Activated gamma-delta T cell treated with anti-CD3 and anti-CD28 coated beads, Interleukin-2, amount 50 U/mL, for 16 hours (primary cell): ENCODE data around the gene WBP1.
"Not testable (repeated sequence)": the region's sequence is repeated elsewhere in the genome, so short reads cannot be mapped to it uniquely, and the experiment has no call there.

ENCODE experiments used
- DNase-seq: peaks from one replicate; pipeline ENCODE4 v3.0.0-alpha.2; 2020; ENCODE audit warnings: low read depth

Gene WBP1

GRCh38 chr2:74427551-74427950 is 30.7 kb upstream of the WBP1 start:
- DNase-seq, result no peak

GRCh38 chr2:74428675-74429074 is 29.6 kb upstream of the WBP1 start:
- no peak for DNase-seq

DNA sequence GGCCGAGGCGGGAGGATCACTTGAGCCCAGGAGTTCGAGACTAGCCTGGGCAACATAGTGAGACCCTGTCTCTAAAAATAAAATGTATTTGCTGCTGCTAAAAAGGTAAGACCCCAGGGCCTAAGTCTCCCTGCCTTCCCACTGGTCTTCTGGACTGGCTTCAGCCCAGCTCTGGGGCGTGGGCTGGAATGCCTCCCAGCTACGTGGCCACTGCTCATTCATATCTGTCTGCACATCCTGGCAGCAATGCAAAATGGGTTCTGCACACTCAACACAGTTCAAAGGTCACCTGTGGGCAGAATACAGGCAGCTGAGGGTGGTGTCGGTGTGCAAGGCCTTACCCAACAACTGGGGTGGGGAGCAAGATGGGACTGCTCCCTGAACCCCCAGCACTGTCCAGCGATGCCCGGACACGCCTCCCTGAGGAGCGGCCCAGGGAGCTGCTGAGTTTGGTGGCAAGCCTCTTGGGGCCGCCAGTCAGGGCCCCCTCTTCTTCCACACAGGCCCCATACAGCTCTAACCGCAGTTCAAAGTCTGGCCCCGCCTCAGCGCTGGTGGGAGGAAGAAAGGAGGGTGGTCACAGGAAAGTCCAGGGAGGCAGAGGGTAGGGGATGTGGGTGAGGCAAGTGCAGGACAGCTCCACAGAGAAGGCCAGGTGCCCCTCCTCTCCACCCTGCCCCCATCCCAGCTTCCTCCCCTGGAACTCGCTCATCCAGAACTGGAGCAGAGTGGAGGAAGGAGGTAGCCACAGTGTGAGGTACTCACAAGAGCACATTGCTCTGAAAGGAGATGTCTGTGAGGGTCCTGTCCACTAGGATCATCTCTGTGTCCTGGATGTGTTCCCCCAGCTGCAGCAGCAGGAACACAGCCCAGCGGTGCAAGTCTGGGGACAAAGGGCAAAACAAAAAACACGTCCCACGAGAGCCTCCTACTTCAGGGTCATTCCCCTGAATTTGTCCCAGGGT is 28.5 kb upstream of the WBP1 start:
- no peak for DNase-seq

GRCh38 chr2:74430502-74430901 is 27.7 kb upstream of the WBP1 start:
- DNase-seq, result no peak

DNA sequence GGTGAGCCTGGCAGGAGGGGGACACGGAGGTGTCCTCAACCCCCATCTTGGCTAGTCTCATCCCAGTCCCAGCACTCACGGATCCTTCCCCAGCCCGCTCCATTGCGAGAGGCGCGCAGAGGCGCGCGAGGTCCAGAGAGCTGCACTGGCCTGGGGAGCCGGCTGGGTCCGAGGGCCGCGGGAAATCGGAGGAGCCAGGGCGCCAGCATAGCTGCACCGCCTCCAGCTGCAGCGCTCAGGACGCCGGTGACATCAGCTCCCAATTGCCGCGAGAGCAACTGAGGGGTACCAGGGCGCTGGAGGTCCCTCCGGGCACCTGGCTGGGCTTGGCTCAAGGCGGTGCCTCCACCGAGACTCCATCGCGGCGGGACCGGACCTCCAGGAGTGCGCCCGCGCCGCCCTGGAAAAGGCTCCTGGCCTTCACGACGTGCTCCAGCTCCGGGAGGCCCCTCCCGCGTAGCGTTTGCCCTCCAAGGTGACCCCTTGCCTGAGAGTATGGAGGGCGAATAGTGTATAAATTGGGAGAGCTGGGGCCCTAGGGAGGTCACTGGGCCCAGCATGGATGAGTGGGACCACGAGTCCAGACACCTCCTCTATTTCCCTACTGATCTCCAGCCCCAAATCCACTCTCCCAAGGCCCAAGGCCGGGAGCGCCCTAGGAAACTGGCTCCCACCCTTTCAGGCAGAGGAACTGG is 22.0 kb upstream of the WBP1 start:
- no peak for DNase-seq

DNA sequence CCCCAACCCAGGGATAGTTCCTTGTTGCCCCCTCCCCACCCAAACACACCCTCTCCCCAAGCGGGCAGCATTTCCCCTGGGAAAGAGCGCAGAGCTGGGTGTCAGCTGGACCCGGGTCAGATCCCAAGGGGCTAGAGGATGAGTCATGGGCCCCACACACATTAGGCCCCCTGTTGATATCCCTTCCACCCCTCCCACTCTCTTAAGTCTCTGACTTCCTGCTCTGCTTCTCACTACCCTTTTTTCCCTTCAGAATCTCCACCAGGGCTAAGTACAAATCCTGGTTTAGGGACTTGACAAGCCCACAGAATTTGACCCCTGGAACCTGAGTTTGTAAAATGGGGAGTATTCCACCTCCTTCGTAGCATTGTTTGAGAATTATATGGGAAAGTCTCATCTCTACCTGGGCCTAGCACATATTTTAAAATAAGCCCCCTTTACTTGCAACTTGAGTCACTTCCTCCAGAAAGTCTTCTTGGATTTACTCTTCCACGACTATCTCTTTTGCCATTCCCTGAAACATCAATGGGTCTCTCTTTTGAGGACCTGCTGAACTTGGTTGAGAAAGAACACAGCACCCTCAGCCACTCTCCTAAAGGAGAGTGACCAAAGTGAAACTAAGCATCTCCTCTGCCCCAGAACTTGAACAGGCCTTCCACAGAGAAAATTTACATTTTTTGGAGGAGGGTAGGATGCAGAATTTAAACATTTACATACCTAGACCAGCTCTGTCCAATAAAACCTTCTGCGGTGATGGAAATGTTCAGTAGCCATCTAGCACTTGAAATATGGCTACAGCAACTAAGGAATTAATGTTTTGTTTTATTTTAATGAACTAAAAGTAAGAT is 21.2 kb upstream of the WBP1 start:
- DNase-seq, result no peak

DNA sequence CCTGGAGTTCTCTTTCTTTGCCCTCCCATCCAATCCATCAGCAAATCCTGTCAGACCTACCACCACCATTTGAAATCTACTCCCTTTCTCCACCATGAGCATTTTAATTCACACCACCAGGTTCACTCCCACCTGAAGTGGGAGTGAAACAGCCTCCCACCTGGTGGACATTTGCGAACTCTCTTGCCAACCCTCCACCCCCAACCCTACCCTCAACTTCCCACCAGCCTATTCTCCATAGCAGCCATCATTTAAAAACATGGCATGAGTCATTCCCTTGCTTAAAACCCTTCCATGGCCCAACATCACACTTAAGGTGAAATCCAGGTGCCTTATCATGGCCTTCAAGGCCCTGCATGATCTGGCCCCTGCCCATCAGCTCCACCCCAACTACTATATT is 20.0 kb upstream of the WBP1 start:
- no peak for DNase-seq

GRCh38 chr2:74439373-74439772 is 18.9 kb upstream of the WBP1 start:
- DNase-seq, result no peak

GRCh38 chr2:74439803-74440377 is 18.3 kb upstream of the WBP1 start:
- DNase-seq, result no peak

DNA sequence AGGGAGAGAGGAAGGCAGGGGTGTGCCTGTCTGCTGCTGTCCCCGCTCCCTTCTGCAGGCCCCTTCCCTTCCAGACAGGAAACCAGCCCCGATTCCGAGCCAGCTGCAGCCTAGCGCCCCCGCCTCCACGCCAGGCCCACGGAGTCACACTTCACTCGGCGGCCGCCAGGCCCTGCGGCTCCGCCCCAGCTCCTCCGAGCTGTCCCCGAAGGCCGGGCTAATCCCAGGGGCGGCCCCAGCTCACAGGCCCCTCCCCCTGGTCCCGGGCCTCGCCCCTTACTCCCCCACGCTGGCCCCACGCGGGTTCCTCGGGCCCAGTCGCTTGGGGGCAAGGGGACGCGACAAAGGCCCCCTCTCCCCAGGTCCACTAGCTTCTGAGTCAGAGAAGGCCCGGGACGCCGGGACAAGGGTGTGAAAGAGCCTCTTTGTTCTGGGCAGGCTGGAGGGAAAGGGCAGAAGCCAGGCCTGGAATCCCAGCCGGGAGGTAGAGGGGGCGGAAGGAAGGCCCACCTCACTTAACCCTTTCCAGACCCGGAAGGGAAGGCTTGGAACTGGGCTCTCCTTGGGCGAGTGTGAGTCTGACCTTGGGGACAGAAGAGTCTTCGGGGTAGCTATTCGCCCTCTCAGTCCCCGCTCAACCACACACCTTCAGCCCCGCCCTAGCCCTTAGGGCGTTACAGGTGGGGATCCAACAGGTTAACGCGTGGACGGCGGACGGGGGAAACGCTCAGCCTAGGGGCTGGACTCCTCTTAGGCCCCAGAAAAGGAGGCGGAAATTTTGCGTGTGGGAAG is 17.7 kb upstream of the WBP1 start:
- no peak for DNase-seq

- DNase-seq, result no peak
Observed at GRCh38 chr2:74441170-74441689, 17.0 kb upstream of the WBP1 start.

GRCh38 chr2:74441690-74442482 is 16.4 kb upstream of the WBP1 start, which contains the start of gene RTKN:
Gene RTKN (minus strand): TSS chr2:74441937. CDS start chr2:74441816, 121 bp downstream.
- no peak for DNase-seq

DNA sequence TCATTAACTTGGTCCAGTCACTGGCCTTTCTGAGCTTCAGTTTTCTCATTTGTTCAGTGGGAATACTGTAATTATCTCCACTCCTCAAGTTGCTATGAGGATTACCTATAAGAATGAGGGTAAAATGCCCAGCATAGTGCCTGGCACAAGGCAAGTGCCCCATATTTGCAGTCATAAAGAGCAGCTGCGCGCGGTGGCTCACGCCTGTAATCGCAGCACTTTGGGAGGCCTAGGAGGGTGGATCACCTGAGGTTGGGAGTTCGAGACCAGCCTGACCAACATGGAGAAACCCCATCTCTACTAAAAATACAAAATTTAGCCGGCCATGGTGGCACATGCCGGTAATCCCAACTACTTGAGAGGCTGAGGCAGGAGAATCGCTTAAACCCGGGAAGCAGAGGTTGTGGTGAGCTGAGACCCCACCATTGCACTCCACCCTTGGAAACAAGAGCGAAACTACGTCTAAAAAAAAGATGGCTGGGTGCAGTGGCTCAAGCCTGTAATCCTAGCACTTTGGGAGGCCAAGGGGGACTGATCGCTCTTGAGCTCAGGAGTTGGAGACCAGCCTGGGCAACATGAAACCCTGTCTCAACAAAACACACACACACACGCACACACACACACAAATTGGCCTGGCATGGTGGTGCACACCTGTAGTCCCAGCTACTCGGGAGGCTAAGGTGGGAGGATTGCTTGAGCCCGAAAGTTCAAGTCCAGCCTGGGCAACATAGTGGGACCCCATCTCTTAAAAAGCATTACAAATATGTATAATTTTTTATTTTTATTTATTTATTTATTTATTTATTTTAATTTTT is 15.5 kb upstream of the WBP1 start:
- not testable (repeated sequence) for DNase-seq

GRCh38 chr2:74444498-74445318 is 13.5 kb upstream of the WBP1 start:
- no peak for DNase-seq

DNA sequence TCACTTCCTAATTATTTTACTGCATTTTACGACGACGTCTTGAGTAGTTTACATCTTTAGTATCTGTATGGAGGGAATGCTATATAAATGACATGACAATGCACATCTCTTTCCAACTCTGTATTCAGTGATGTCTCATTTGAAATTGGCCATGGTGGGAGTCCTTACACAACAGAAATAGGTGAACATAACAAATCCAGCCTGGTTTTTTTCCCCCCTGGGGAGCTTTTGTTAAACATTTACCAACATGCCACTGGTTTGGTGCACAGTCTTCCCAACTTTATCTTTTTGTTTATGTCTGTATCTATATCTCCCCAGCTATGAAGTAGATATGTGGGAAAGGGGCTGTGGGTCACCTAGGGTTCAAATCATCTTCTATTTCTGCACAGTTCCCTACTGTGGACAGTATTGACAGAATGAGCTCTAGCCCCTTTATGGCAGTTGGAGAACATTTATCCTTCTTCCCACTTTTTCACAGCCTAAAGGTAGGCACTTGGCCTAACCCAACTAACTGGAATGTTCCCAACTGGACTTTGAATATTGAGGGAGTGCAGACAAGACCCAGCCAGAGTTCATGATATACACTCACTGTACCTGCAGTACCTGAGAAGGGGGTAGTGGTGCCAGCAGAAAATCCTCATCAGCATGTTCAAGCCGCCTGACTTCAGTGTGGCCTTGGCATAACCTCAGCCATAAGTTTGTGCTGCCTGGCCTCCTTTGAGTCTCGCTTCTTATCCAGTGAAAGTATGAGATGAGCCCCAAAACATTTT is 10.8 kb upstream of the WBP1 start:
- no peak for DNase-seq

GRCh38 chr2:74448771-74449170 is 9.5 kb upstream of the WBP1 start:
- DNase-seq, result no peak

- no peak for DNase-seq
Observed at GRCh38 chr2:74450570-74451190, 7.6 kb upstream of the WBP1 start.
